Ishikawa (cell line): ENCODE results near the gene EXOSC6.

Experiments used
- CEBPB ChIP-seq: IDR thresholded peaks from 2 replicates; pipeline ENCODE4 v1.6.1; 2012
- CREB1 ChIP-seq: IDR thresholded peaks from 2 replicates; pipeline ENCODE4 v1.6.1; 2012; ENCODE audit warnings: low read depth
- EP300 ChIP-seq: IDR thresholded peaks from 2 replicates; pipeline ENCODE4 v1.6.1; 2012; ENCODE audit warnings: borderline replicate concordance
- FOXM1 ChIP-seq: IDR thresholded peaks from 2 replicates; pipeline ENCODE4 v1.6.1; 2012; ENCODE audit warnings: low read depth, borderline replicate concordance
- RAD21 ChIP-seq: IDR thresholded peaks from 2 replicates; pipeline ENCODE4 v1.6.1; 2012; ENCODE audit warnings: low read depth
- TAF1 ChIP-seq: IDR thresholded peaks from 2 replicates; pipeline ENCODE4 v1.6.1; 2012; ENCODE audit warnings: low read depth, mild to moderate bottlenecking
- TCF12 ChIP-seq: IDR thresholded peaks from 2 replicates; pipeline ENCODE4 v1.6.1; 2012; ENCODE audit warnings: low read depth
- TEAD4 ChIP-seq: IDR thresholded peaks from 2 replicates; pipeline ENCODE4 v1.6.1; 2012
- ZBTB7A ChIP-seq: IDR thresholded peaks from 2 replicates; pipeline ENCODE4 v1.6.1; 2012; ENCODE audit warnings: low read depth
- TF ChIP-seq, protein P1 (sequence below): IDR thresholded peaks from 2 replicates; pipeline ENCODE4 v1.6.1; 2012

DNA sequence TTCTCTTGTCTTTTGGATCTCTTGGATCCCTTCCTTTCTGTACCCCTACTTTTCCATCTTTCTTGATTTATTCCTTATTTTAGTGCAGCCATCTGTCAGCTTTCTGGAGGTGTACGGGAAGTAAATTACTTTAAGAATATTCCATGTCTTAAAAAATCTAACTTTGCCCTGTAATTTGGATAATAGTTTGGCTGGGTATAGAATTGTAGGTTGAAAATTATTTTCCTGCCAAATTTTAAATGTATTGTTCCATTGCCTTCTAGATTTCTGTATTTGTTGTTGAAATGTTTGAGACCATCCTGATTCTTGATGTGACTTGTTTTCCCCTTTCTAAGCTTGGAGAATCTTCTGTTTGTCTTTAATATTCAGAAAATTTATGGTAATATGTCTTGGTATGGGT is 49.4 kb upstream of the EXOSC6 start:
- TF ChIP-seq EP300 (no peak), CREB1 (no peak), RAD21 (no peak), ZBTB7A (no peak), CEBPB (no peak), FOXM1 (no peak), TEAD4 (no peak), TAF1 (no peak), TCF12 (no peak)
- TF ChIP-seq, protein P1, sequence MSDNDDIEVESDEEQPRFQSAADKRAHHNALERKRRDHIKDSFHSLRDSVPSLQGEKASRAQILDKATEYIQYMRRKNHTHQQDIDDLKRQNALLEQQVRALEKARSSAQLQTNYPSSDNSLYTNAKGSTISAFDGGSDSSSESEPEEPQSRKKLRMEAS = no peak
